Measurements from ENCODE around the gene PIM2.

The PIM2 gene

DNA sequence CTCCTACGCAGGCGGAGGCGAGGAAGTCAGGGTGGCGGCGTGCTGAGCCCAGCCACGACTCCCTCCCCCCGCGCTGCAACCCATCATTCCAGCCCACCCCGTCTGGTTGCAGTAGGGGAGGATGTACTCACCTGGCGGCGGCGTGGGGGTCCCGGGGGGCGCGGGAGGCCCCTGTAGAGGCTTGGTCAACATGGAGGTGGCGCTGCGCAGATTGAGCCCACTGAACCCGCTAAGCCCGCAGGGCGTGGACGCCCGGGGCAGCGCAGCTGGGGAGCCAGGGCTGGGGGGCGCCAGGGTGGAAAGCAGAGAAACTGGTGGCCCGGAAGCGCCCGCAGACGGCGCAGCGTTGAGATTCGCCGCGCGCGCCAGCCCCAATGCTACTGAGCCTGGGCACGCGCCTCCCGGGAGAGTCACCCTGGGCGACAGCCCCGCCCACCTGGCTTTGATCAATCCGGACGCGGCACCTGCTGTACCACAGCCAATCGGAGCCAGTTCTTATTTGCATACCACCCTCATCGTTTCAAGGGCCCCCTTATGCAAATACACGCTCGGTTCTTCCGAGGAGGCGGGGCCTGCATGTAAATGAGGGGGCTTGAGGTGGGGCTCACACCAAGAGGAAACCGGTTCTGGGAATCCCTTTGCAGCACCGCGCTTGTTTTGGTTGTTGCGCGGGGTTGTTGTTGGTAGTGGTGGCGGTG lies at the start of gene PIM2:
Gene PIM2 (minus strand): TSS at position 382 of the 698 bp plus-strand sequence. CDS start 190 bp downstream, at position 192.
- peak; percentile 80 for DNase-seq (ENCODE audit: low read depth)

GRCh38 chrX:48968377-48968776 lies 49.6 kb upstream of the PIM2 start:
- DNase-seq (ENCODE audit: low read depth) = no peak

- no peak for DNase-seq (ENCODE audit: low read depth)
Measured at GRCh38 chrX:48966796-48967579, 48.2 kb upstream of the PIM2 start.

DNA sequence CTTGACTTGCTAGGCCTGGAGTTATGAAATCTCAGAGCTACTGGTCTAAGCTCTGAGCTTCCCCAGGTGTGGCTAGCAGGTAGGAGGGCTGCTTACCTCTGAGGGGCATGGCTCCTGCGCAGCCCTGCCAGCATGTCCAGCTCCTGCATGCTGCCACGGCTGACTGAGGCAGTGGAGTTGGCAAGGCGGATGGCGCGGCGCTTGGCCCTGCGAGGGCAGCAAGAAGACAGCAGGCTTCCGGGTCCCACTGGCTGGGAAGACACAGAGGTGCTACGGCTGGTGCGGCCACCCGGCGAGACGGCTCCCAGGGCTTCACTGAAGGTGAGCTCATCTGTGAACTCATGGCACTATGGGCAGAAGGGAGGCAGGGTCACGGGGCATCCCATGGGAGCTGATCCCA lies 47.1 kb upstream of the PIM2 start:
- no peak for DNase-seq (ENCODE audit: low read depth)

DNA sequence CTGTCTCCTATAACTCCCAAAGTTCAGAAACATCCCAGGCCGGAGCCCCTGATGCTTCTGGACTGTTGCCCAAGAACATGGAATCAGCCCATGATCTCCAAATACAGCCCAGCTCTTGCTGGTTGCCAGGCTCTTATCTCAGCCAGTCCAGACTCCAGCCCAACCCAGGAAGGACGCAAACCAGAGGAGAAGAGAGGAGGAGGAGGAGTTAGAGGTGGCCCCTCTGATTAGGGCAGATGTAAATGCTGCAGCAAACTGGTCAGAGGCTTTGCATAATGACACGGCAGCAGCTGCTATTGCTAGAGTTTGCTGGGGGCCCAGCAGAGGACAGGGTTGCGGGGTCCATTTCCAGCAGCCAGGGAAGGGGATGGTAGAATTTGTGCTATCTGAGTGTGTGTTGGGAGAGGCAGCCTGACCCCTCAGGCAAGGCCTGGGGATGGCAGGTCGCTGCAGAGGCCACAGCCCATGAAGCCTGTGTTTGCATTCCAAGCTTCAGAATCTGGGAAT lies 42.8 kb upstream of the PIM2 start:
- no peak for DNase-seq (ENCODE audit: low read depth)

GRCh38 chrX:48960291-48960690 lies 41.5 kb upstream of the PIM2 start:
- DNase-seq (ENCODE audit: low read depth) = no peak

- no peak for DNase-seq (ENCODE audit: low read depth)
Measured at GRCh38 chrX:48958635-48959094, 39.8 kb upstream of the PIM2 start.

DNA sequence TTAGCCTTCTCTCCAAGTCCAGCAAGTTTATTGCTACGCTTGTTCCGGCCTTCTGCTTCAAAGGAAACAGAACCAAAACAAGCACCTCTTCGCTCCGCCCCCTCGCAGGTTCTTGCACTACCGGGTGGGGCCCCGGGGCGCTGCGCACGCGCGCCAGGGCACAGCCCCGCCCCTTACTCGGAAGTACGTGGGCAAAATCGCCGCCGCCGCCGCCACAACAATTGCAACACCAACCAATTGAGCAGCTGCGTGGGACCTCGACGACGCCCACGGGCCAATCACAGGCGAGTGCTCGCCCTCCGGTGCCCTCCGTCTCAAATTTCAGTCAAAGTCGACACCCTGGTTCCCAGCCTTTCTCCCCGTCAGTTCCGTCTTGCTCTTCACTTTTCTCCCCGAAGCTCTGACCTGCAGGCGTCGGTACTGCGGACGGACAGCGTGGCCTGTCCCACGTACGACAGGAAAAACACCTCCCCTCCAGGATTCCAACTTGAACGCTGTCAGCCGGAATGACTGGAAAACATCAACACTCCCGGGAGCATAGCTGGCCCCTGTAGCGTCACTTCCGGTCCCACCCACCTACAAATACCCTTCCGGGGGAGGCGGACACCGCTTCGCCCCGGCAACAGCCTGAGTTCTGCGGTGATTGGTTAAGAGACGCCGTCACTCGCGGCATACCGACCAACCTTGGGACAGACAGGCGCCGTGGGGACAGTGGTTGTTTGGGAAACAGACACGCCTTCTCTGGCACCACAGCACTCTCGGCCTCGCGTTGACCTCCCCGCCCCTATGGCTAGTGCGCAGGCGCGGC lies 39.2 kb upstream of the PIM2 start:
- peak; percentile 83 for DNase-seq (ENCODE audit: low read depth)

DNA sequence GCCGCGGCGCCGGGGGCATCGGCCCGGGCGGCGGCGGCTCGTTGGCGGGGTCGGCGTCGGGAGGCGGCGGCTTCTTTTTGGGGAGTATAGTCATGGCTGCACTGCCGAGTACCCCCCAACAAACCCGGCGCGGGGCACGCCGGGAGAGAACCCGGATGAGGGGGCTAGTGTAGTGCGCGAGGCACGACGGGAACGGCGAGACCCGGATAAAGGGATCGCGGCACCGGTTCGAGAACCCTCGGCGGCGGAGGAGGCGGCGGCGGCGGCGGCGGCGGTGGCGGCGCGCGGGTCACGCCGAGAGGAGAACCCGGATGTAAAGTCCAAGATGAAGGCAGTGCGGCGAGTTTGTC lies 38.6 kb upstream of the PIM2 start, which contains the start of gene OTUD5:
Gene OTUD5 (minus strand): TSS at position 131 of the 350 bp plus-strand sequence. CDS start 37 bp downstream, at position 94.
- peak; percentile 62 for DNase-seq (ENCODE audit: low read depth)

GRCh38 chrX:48956728-48957414 lies 38.0 kb upstream of the PIM2 start:
- DNase-seq (ENCODE audit: low read depth) = peak; percentile 39

DNA sequence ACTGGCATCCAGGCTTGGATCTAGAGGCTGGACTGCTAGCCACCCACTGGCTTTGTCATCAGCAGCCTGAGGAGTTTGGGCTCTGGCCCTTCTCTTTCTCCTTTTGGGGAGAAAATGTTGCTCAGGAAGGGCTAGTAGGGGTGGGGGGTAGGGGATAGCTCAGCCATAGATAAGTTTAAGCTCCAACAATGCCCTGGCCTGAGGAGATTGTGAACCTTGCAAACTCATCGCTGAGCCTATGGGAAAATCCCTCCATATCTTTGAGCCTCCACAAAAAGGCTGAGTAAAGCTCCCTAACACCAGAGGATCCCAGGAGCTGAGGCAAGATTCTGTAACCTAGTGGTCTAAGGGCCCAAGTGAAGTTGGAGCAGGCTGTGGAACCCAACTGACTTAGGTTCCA lies 29.8 kb upstream of the PIM2 start:
- DNase-seq (ENCODE audit: low read depth) = no peak

- peak; percentile 33 for DNase-seq (ENCODE audit: low read depth)
Measured at GRCh38 chrX:48945517-48946348, 26.9 kb upstream of the PIM2 start.

GRCh38 chrX:48942895-48943294 lies 24.1 kb upstream of the PIM2 start:
- no peak for DNase-seq (ENCODE audit: low read depth)

DNA sequence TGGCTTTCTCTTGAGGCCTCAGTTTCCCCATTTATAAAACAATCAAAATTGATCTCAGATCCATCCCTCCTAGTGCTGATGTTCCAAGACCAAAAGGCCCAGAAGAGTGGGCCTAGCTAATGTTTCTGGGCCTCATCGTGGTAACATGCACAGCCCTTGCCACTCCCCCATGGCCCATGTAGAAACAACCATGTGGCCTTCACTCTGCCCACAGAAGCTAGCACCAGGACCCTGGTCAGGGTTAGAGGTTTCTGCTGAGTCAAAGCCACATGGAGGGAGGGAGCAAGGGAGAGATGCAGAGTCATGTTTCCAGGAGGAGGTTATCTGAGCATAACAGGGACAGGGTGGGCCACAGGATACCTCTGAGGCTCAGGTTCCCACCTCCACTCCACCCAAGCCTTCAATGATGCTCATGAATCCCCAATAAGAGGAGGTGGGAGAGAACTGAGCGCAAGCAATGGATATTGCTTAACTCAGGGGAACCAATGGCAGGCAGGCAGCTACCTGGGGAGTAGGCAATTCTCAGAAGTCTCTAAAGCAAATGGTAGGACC lies 21.7 kb upstream of the PIM2 start:
- DNase-seq (ENCODE audit: low read depth) = no peak

GRCh38 chrX:48939524-48940228 lies 20.9 kb upstream of the PIM2 start:
- DNase-seq (ENCODE audit: low read depth) = no peak

- peak; percentile 58 for DNase-seq (ENCODE audit: low read depth)
Measured at GRCh38 chrX:48938721-48939425, 20.0 kb upstream of the PIM2 start.

GRCh38 chrX:48937054-48937907 lies 18.5 kb upstream of the PIM2 start:
- DNase-seq (ENCODE audit: low read depth) = peak; percentile 86

- DNase-seq (ENCODE audit: low read depth) = no peak
Measured at GRCh38 chrX:48936429-48937053, 17.7 kb upstream of the PIM2 start.

All from stimulated activated CD8-positive, alpha-beta memory T cell treated with anti-CD3 and anti-CD28 coated beads, Interleukin-4, amount 100 ng/mL, for 24 hours (primary cell).